H9 (cell line): Measurements from ENCODE around the gene RSPH9. TPM values are rescaled to one million over a fixed set of nuclear protein-coding genes. Genes with fewer than 3 reads are reported as not detected.

Experiments used
- DNase-seq: peaks from one replicate; pipeline ENCODE4 v3.0.0-alpha.2; 2017
- H2AFZ ChIP-seq: one replicate; pipeline ENCODE4 v1.6.1; 2013; ENCODE audit warnings: mild to moderate bottlenecking, low read length, control low read depth, moderate library complexity
- H2AK5ac ChIP-seq: 2 replicates; pipeline ENCODE4 v1.6.1; 2013; ENCODE audit warnings: low read length, control low read depth, mixed read lengths; ENCODE audit not compliant: insufficient read length
- H2BK120ac ChIP-seq: one replicate; pipeline ENCODE4 v1.6.1; 2013; ENCODE audit warnings: low read depth, mild to moderate bottlenecking, low read length, control low read depth, inconsistent platforms; ENCODE audit not compliant: poor library complexity, severe bottlenecking
- H2BK12ac ChIP-seq: 2 replicates; pipeline ENCODE4 v1.6.1; 2013; ENCODE audit warnings: low read length, control low read depth, mixed read lengths, low read depth; ENCODE audit not compliant: insufficient read length
- H2BK15ac ChIP-seq: 2 replicates; pipeline ENCODE4 v1.6.1; 2013; ENCODE audit warnings: low read depth, low read length, control low read depth
- H2BK20ac ChIP-seq: one replicate; pipeline ENCODE4 v1.6.1; 2013; ENCODE audit warnings: low read depth, mild to moderate bottlenecking, low read length, control low read depth, inconsistent platforms; ENCODE audit not compliant: poor library complexity, severe bottlenecking
- H2BK5ac ChIP-seq: 2 replicates; pipeline ENCODE4 v1.6.1; 2013; ENCODE audit warnings: low read length, control low read depth, mixed read lengths; ENCODE audit not compliant: insufficient read length
- H3K14ac ChIP-seq: 2 replicates; pipeline ENCODE4 v1.6.1; 2013; ENCODE audit warnings: low read length, control low read depth; ENCODE audit not compliant: insufficient read depth
- H3K18ac ChIP-seq: 2 replicates; pipeline ENCODE4 v1.6.1; 2013; ENCODE audit warnings: low read depth, mild to moderate bottlenecking, mixed read lengths, low read length, control low read depth; ENCODE audit not compliant: insufficient read length
- H3K23ac ChIP-seq: 2 replicates; pipeline ENCODE4 v1.6.1; 2013; ENCODE audit warnings: low read length, control low read depth, mixed read lengths, low read depth; ENCODE audit not compliant: insufficient read length
- H3K23me2 ChIP-seq: 2 replicates; pipeline ENCODE4 v1.6.1; 2013; ENCODE audit warnings: low read depth, mild to moderate bottlenecking, mixed read lengths, low read length, control low read depth; ENCODE audit not compliant: insufficient read length, poor library complexity, severe bottlenecking
- H3K27ac ChIP-seq: 2 replicates; pipeline ENCODE4 v1.5.1; 2013; ENCODE audit warnings: low read length, control low read depth, mixed read lengths, low read depth; ENCODE audit not compliant: insufficient read length
- H3K27me3 ChIP-seq: 2 replicates; pipeline ENCODE4 v1.6.1; 2013; ENCODE audit warnings: low read length, control low read depth, inconsistent platforms; ENCODE audit not compliant: insufficient read depth
- H3K4ac ChIP-seq: 2 replicates; pipeline ENCODE4 v1.6.1; 2013; ENCODE audit warnings: low read depth, mild to moderate bottlenecking, control low read depth, inconsistent platforms, low read length, moderate library complexity
- H3K4me1 ChIP-seq: 2 replicates; pipeline ENCODE4 v1.6.1; 2013; ENCODE audit warnings: low read length, control low read depth, inconsistent platforms; ENCODE audit not compliant: insufficient read depth
- H3K4me2 ChIP-seq: 2 replicates; pipeline ENCODE4 v1.6.1; 2013; ENCODE audit warnings: low read length, control low read depth, mixed read lengths; ENCODE audit not compliant: insufficient read length, insufficient read depth
- H3K56ac ChIP-seq: 2 replicates; pipeline ENCODE4 v1.6.1; 2013; ENCODE audit warnings: low read depth, mild to moderate bottlenecking, mixed read lengths, low read length, control low read depth; ENCODE audit not compliant: insufficient read length
- H3K79me1 ChIP-seq: 2 replicates; pipeline ENCODE4 v1.6.1; 2013; ENCODE audit warnings: low read depth, mild to moderate bottlenecking, moderate library complexity, low read length, control low read depth, inconsistent platforms; ENCODE audit not compliant: insufficient read depth, poor library complexity, severe bottlenecking
- H3K79me2 ChIP-seq: 2 replicates; pipeline ENCODE4 v1.6.1; 2013; ENCODE audit warnings: low read length, control low read depth, inconsistent platforms; ENCODE audit not compliant: insufficient read depth
- H3K9ac ChIP-seq: 2 replicates; pipeline ENCODE4 v1.6.1; 2013; ENCODE audit warnings: low read length, control low read depth, mixed read lengths; ENCODE audit not compliant: insufficient read length; ENCODE audit errors: extremely low read depth
- H3K9me3 ChIP-seq: one replicate; pipeline ENCODE4 v1.6.1; 2013; ENCODE audit warnings: low read depth, low read length, inconsistent platforms; ENCODE audit not compliant: control insufficient read depth
- H3T11ph ChIP-seq: one replicate; pipeline ENCODE4 v1.6.1; 2013; ENCODE audit warnings: mild to moderate bottlenecking, low read length, control low read depth, inconsistent platforms
- H4K20me1 ChIP-seq: one replicate; pipeline ENCODE4 v1.6.1; 2013; ENCODE audit not compliant: control insufficient read depth, insufficient read length, insufficient read depth
- H4K5ac ChIP-seq: 2 replicates; pipeline ENCODE4 v1.6.1; 2013; ENCODE audit warnings: low read depth, mild to moderate bottlenecking, mixed read lengths, low read length, control low read depth; ENCODE audit not compliant: insufficient read length
- H4K8ac ChIP-seq: replicated peaks from 2 replicates; pipeline ENCODE4 v1.6.1; 2013; ENCODE audit warnings: low read length, control low read depth, mixed read lengths, low read depth; ENCODE audit not compliant: insufficient read length
- H4K91ac ChIP-seq: 2 replicates; pipeline ENCODE4 v1.6.1; 2013; ENCODE audit warnings: low read depth, mild to moderate bottlenecking, moderate library complexity, mixed read lengths, low read length, control low read depth; ENCODE audit not compliant: insufficient read length
- H3K27ac Mint-ChIP-seq, 3 experiments: 2 replicates in 2 of 3; 3 replicates in 1 of 3; pipeline ENCODE4 v1.8.0; 2020 to 2021; ENCODE audit warnings: mixed read lengths in 3 of 3, mild to moderate bottlenecking in 1 of 3, moderate library complexity in 1 of 3
- H3K27me3 Mint-ChIP-seq: 2 replicates; pipeline ENCODE4 v1.8.0; 2021; ENCODE audit warnings: low read depth, mild to moderate bottlenecking, moderate library complexity, mixed read lengths
- H3K36me3 Mint-ChIP-seq, 3 experiments: 2 replicates in 2 of 3; 3 replicates in 1 of 3; pipeline ENCODE4 v1.8.0; 2020 to 2021; ENCODE audit warnings: low read depth in 3 of 3, mixed read lengths in 3 of 3; ENCODE audit not compliant: insufficient read depth in 1 of 3
- H3K4me1 Mint-ChIP-seq, 2 experiments: 2 replicates each; pipeline ENCODE4 v1.8.0; 2020; ENCODE audit warnings: mixed read lengths in 2 of 2
- H3K4me3 Mint-ChIP-seq, 2 experiments: 2 replicates in 1 of 2; 3 replicates in 1 of 2; pipeline ENCODE4 v1.8.0; 2020 to 2021; ENCODE audit warnings: mild to moderate bottlenecking in 2 of 2, mixed read lengths in 2 of 2, moderate library complexity in 1 of 2
- H3K9me3 Mint-ChIP-seq, 2 experiments: 2 replicates in 1 of 2; 3 replicates in 1 of 2; pipeline ENCODE4 v1.8.0; 2020; ENCODE audit warnings: mild to moderate bottlenecking in 2 of 2, mixed read lengths in 2 of 2, moderate library complexity in 1 of 2
- CTCF ChIP-seq: fragments of 200-600 bp; sonication (generic); conservative IDR thresholded peaks from 3 replicates; pipeline ENCODE4 v1.8.0; 2021; ENCODE audit warnings: antibody characterized with exemption, mild to moderate bottlenecking
- WGBS: extraction: QIAGEN DNeasy Blood & Tissue Kit; methylation state at CpG from one replicate; pipeline ENCODE4 v1.1.7; 2013; ENCODE audit warnings: missing lambda C conversion rate, low lambda C conversion rate, mixed read lengths; ENCODE audit not compliant: insufficient read length; ENCODE audit errors: extremely low coverage; 5-methylcytosine and 5-hydroxymethylcytosine counted together
- total RNA-seq: library from RNA; stranded (reverse); gene quantifications from 2 replicates; pipeline ENCODE4 v1.2.1, GENCODE V29; 2021

The RSPH9 gene
- total RNA-seq, 1 experiment from 2014 or later = 0.39 TPM

GRCh38 chr6:43710576-43710975 is 65.7 kb downstream of the RSPH9 start:
- no peak overlapping the region for H2AK5ac ChIP-seq
- TF ChIP-seq CTCF = no peak
- no peak overlapping the region; a peak in 1 of 7 replicates for H3K27ac Mint-ChIP-seq

More at GRCh38 chr6:43710576-43710975, 65.7 kb downstream of the RSPH9 start:
- Histone ChIP-seq H3K79me2 (no peaks in the 10 kb centered on the region), H3T11ph (no peak overlapping the region), H3K4me1 (peaks cover 2% of the 10 kb centered on the region; the same call in 1 of the 2 replicates), H3K4ac (no peak overlapping the region), H3K56ac (no peak overlapping the region), H4K91ac (no peak overlapping the region), H3K23me2 (no peaks in the 10 kb centered on the region), H2BK12ac (no peak overlapping the region), H2AFZ (no peak overlapping the region), H3K18ac (no peak overlapping the region), H3K79me1 (no peaks in the 10 kb centered on the region), H4K5ac (no peak overlapping the region), H3K27ac (no peak overlapping the region), H3K9me3 (no peaks in the 10 kb centered on the region), H3K4me2 (no peak overlapping the region), H2BK120ac (no peak overlapping the region), H3K23ac (no peak overlapping the region), H3K9ac (no peak overlapping the region), H3K14ac (no peak overlapping the region), H2BK20ac (no peak overlapping the region), H2BK5ac (no peak overlapping the region), H4K20me1 (no peaks in the 10 kb centered on the region), H3K27me3 (no peaks in the 10 kb centered on the region), H4K8ac (no peak overlapping the region), H2BK15ac (no peak overlapping the region)
- Mint-ChIP-seq H3K27me3 (peaks cover 7% of the 10 kb centered on the region), H3K4me3 (no peak overlapping the region), H3K4me1 (peaks cover 44 to 57% of the 10 kb centered on the region in 2 experiments), H3K9me3 (no peaks in the 10 kb centered on the region; a peak in 1 of 5 replicates), H3K36me3 (0 out of 7 replicates have a peak, but pooled peaks cover 0 to 4% (median 0%) of the 10 kb centered on the region in 3 experiments)
- no peak for DNase-seq
- no CpG with 5 or more reads among the region's 4 CpGs for WGBS
